HepG2 (cell line): ENCODE results near the gene UBFD1. TPM values are rescaled to one million over a fixed set of nuclear protein-coding genes. Genes with fewer than 3 reads are reported as not detected.

Experiments
- ATAC-seq: fragments of 200-7000 bp; cut with Tn5 transposase; 3 replicates; pipeline ENCODE4 v1.9.1; 2020; ENCODE audit warnings: mild to moderate bottlenecking, moderate library complexity
- BruUV-seq: library from RNA; stranded (reverse); fragments of 400-500 nt; replicated peaks from 2 replicates; lab custom pipeline; 2021; lab: Mats Ljungman, UMichigan
- CTCF ChIA-PET: fragments of 300-600 bp; formaldehyde crosslinking; extraction: SDS; loops from one replicate; lab custom pipeline; 2021; ENCODE audit warnings: low total read pairs, inconsistent platforms, low intra/inter-chr PET ratio; lab: Yijun Ruan, JAX
- POLR2A ChIA-PET: fragments of 350-600 bp; sonication (Branson Sonifier 250); formaldehyde crosslinking; loops from one replicate; lab custom pipeline; 2020; ENCODE audit warnings: antibody characterized with exemption, inconsistent platforms; lab: Yijun Ruan, JAX
- DNase-seq: peaks from one replicate; pipeline ENCODE4 v3.0.0-alpha.2; 2015; ENCODE audit warnings: low spot score
- FAIRE-seq: peaks from 3 replicates; lab custom pipeline; 2011; peaks lifted over from hg19 to GRCh38; lab: Jason Lieb, UNC
- H2AFZ ChIP-seq: one replicate; pipeline ENCODE4 v1.6.1; 2011; ENCODE audit warnings: low read length, inconsistent platforms
- H3K27ac ChIP-seq: fragments of 300-600 bp; 3 replicates; pipeline ENCODE4 v1.8.0; 2011; ENCODE audit warnings: mixed run types, mild to moderate bottlenecking, mixed read lengths, low read length, inconsistent platforms; ENCODE audit not compliant: insufficient read depth; ENCODE audit errors: extremely low read length
- H3K27me3 ChIP-seq, 2 experiments: fragments of 200-600 bp in 1 of 2; 2 replicates in 1 of 2; 3 replicates in 1 of 2; pipeline versions ENCODE4 v1.6.0 to v1.8.0; 2011; ENCODE audit warnings: low read length in 2 of 2, mild to moderate bottlenecking in 2 of 2, moderate library complexity in 2 of 2, inconsistent platforms in 1 of 2; ENCODE audit not compliant: insufficient read depth in 2 of 2, control insufficient read depth in 1 of 2
- H3K36me3 ChIP-seq, 2 experiments: fragments of 200-600 bp in 1 of 2; replicated peaks in 1 of 2; 2 replicates in 1 of 2; 3 replicates in 1 of 2; pipeline versions ENCODE4 v1.5.1 to v1.8.0; 2011; ENCODE audit warnings: low read length in 2 of 2, inconsistent platforms in 1 of 2; ENCODE audit not compliant: insufficient read depth in 2 of 2, control insufficient read depth in 1 of 2
- H3K4me1 ChIP-seq: 2 replicates; pipeline ENCODE4 v1.5.1; 2012; ENCODE audit warnings: low read length, inconsistent platforms; ENCODE audit not compliant: insufficient read depth
- H3K4me2 ChIP-seq: 2 replicates; pipeline ENCODE4 v1.6.0; 2011; ENCODE audit warnings: low read depth, low read length, inconsistent platforms
- H3K4me3 ChIP-seq, 3 experiments: fragments of 200-600 bp in 1 of 3; sonication (generic), shearing (Covaris generic) in 1 of 3; replicated peaks in 1 of 3; 2 replicates each; pipeline ENCODE4 v1.5.1; 2011 to 2016; ENCODE audit warnings: low read length in 3 of 3, inconsistent platforms in 2 of 3, low read depth in 2 of 3, mild to moderate bottlenecking in 2 of 3, control low read depth in 1 of 3, mixed read lengths in 1 of 3; ENCODE audit not compliant: insufficient read depth in 1 of 3
- H3K79me2 ChIP-seq: one replicate; pipeline ENCODE4 v1.6.1; 2011; ENCODE audit warnings: low read length, inconsistent platforms; ENCODE audit not compliant: insufficient read depth
- H3K9ac ChIP-seq: 2 replicates; pipeline ENCODE4 v1.6.0; 2011; ENCODE audit warnings: mild to moderate bottlenecking, low read depth, low read length, inconsistent platforms; ENCODE audit not compliant: insufficient read depth
- H3K9me3 ChIP-seq: 2 replicates; pipeline ENCODE4 v1.5.1; 2012; ENCODE audit warnings: mild to moderate bottlenecking, low read length
- H4K20me1 ChIP-seq: 2 replicates; pipeline ENCODE4 v1.6.0; 2011; ENCODE audit warnings: inconsistent platforms, mild to moderate bottlenecking, low read length, moderate library complexity; ENCODE audit not compliant: insufficient read depth
- HOXA5 ChIP-seq: sonication (generic); formaldehyde crosslinking; IDR thresholded peaks from 2 replicates; pipeline ENCODE4 v1.4.0; 2020; ENCODE audit warnings: missing genetic modification reagents
- PAWR ChIP-seq: sonication (generic); formaldehyde crosslinking; IDR thresholded peaks from 2 replicates; pipeline ENCODE4 v1.4.0; 2020; ENCODE audit warnings: missing genetic modification reagents, mild to moderate bottlenecking, borderline replicate concordance
- PRDM15 ChIP-seq: sonication (generic); formaldehyde crosslinking; IDR thresholded peaks from 2 replicates; pipeline ENCODE4 v1.4.0; 2020; ENCODE audit warnings: missing genetic modification reagents
- RORA ChIP-seq: sonication (generic); formaldehyde crosslinking; IDR thresholded peaks from 2 replicates; pipeline ENCODE4 v1.5.0; 2020; ENCODE audit warnings: mild to moderate bottlenecking, missing genetic modification reagents, moderate library complexity
- SMAD1 ChIP-seq: sonication (generic); formaldehyde crosslinking; IDR thresholded peaks from 2 replicates; pipeline ENCODE4 v1.4.0; 2020; ENCODE audit warnings: missing genetic modification reagents, low read depth, mild to moderate bottlenecking, borderline replicate concordance
- TBX3 ChIP-seq: fragments of 450-650 bp; IDR thresholded peaks from 2 replicates; pipeline ENCODE4 v1.6.1; 2017; ENCODE audit warnings: antibody characterized with exemption, mild to moderate bottlenecking, inconsistent platforms, borderline replicate concordance
- TFE3 ChIP-seq: IDR thresholded peaks from 2 replicates; pipeline ENCODE4 v1.6.1; 2016
- ZNF3 ChIP-seq: IDR thresholded peaks from 2 replicates; pipeline ENCODE4 v1.7.0; 2017; ENCODE audit warnings: inconsistent platforms
- ZNF33A ChIP-seq: sonication (generic); formaldehyde crosslinking; IDR thresholded peaks from 2 replicates; pipeline ENCODE4 v1.5.1; 2020; ENCODE audit warnings: missing genetic modification reagents, mild to moderate bottlenecking, moderate library complexity, borderline replicate concordance
- ZNF34 ChIP-seq: sonication (generic); formaldehyde crosslinking; IDR thresholded peaks from 2 replicates; pipeline ENCODE4 v1.4.0; 2020; ENCODE audit warnings: mild to moderate bottlenecking, missing genetic modification reagents, borderline replicate concordance
- ZNF362 ChIP-seq: sonication (generic); formaldehyde crosslinking; IDR thresholded peaks from 2 replicates; pipeline ENCODE4 v1.4.0; 2020; ENCODE audit warnings: missing genetic modification reagents, mild to moderate bottlenecking, borderline replicate concordance
- ZNF468 ChIP-seq: sonication (generic); formaldehyde crosslinking; IDR thresholded peaks from 2 replicates; pipeline ENCODE4 v1.8.0; 2022; ENCODE audit warnings: mild to moderate bottlenecking, moderate library complexity, missing genetic modification reagents
- ZNF615 ChIP-seq: sonication (generic); formaldehyde crosslinking; IDR thresholded peaks from 2 replicates; pipeline ENCODE4 v1.5.0; 2020; ENCODE audit warnings: mild to moderate bottlenecking, missing genetic modification reagents, borderline replicate concordance
- WGBS: methylation state at CpG from one replicate; pipeline ENCODE4 v1.1.6; 2017; ENCODE audit warnings: low lambda C conversion rate; 5-methylcytosine and 5-hydroxymethylcytosine counted together
- in situ Hi-C: cut with HindIII; loops from 2 replicates; pipeline ENCODE4 v1.10.0; 2017; ENCODE audit warnings: low pct_unique_long_range_greater_than_20kb; ENCODE audit not compliant: extremely low pct_ligation_motif_present
- intact Hi-C: fragments of 100-400 bp; cut with micrococcal nuclease; formaldehyde crosslinking; loops from one replicate; pipeline ENCODE4 v1.10.0; 2022; ENCODE audit not compliant: unreplicated experiment
- polyA plus RNA-seq, 8 experiments: library from polyadenylated mRNA; depleted of rRNA in 3 of 8; stranded (reverse) in 7 of 8; unstranded in 1 of 8; fragments of >200 nt; fragmentation: Illumina TruSeq in 4 of 8; extraction: Trizol in 4 of 8; gene quantifications; 2 replicates each; pipeline versions ENCODE4 v1.2.1 to v1.2.3, GENCODE V29; 2011 to 2016; ENCODE audit warnings: low read depth in 4 of 8, missing spikeins in 1 of 8, mixed read lengths in 1 of 8; ENCODE audit not compliant: insufficient read depth in 1 of 8
- total RNA-seq, 5 experiments: library from RNA; depleted of rRNA; stranded (reverse); fragments of >200 nt; fragmentation: Illumina TruSeq; extraction: Trizol; gene quantifications; 2 replicates each; pipeline ENCODE4 v1.2.3, GENCODE V29; 2016; ENCODE audit warnings: low read depth in 1 of 5
- TF ChIP-seq, protein P1 (sequence below): sonication (generic); formaldehyde crosslinking; conservative IDR thresholded peaks from 2 replicates; pipeline ENCODE4 v1.4.0; 2020; ENCODE audit warnings: missing genetic modification reagents

The UBFD1 gene
- total and polyA plus RNA-seq, 2 of the 13 experiments (the other 11 are each of a cell fraction or from before 2014, with no cell fraction given) = 100 to 111 TPM

DNA sequence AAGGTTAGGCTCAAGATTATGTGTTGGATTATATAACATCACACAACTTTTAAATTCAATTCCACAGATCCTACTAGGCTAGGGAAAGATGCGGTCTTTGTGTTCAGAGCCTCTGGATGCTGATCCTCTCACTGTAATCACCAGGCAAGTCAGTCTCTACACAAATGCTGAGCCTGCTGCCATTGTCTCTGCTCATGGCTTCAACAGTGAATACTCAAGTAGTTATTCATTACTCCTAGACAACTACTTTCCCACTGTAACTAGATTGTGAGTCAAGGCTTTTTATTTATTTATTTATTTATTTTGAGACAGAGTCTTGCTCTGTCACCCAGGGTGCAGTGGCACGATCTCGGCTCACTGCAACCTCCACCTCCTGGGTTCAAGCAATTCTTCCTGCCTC lies 54.4 kb downstream of the UBFD1 start:
- no peak for DNase-seq
- Histone ChIP-seq H3K9ac (no peak overlapping the region), H3K27ac (no peak overlapping the region), H3K79me2 (no peaks in the 10 kb centered on the region), H2AFZ (no peak overlapping the region), H3K36me3 (peaks cover 15 to 58% of the 10 kb centered on the region in 2 experiments), H3K4me1 (no peaks in the 10 kb centered on the region), H3K27me3 (no peaks in the 10 kb centered on the region), H3K9me3 (no peaks in the 10 kb centered on the region), H3K4me2 (no peak overlapping the region), H3K4me3 (no peak overlapping the region), H4K20me1 (no peaks in the 10 kb centered on the region)
- ATAC-seq = no peak
- in situ Hi-C loops (no loop called here), intact Hi-C loops (no loop called here)
- ChIA-PET POLR2A (no interaction called here), CTCF (no interaction called here)
- 98% methylated on average over 3 of the region's 3 CpGs for WGBS
- BruUV-seq = no TSS peak
- no peak for FAIRE-seq
- TF ChIP-seq ZNF34 (CRISPR knock-in tag) = no peak
- TF ChIP-seq ZNF468 (CRISPR knock-in tag) = no peak
- TF ChIP-seq ZNF3 (CRISPR knock-in tag) = no peak
- TF ChIP-seq TFE3 (CRISPR knock-in tag) = no peak
- no peak for TF ChIP-seq ZNF615 (CRISPR knock-in tag)
- no peak for TF ChIP-seq RORA (CRISPR knock-in tag)
- TF ChIP-seq PAWR (CRISPR knock-in tag) = no peak
- no peak for TF ChIP-seq PRDM15 (CRISPR knock-in tag)
- TF ChIP-seq, protein P1, sequence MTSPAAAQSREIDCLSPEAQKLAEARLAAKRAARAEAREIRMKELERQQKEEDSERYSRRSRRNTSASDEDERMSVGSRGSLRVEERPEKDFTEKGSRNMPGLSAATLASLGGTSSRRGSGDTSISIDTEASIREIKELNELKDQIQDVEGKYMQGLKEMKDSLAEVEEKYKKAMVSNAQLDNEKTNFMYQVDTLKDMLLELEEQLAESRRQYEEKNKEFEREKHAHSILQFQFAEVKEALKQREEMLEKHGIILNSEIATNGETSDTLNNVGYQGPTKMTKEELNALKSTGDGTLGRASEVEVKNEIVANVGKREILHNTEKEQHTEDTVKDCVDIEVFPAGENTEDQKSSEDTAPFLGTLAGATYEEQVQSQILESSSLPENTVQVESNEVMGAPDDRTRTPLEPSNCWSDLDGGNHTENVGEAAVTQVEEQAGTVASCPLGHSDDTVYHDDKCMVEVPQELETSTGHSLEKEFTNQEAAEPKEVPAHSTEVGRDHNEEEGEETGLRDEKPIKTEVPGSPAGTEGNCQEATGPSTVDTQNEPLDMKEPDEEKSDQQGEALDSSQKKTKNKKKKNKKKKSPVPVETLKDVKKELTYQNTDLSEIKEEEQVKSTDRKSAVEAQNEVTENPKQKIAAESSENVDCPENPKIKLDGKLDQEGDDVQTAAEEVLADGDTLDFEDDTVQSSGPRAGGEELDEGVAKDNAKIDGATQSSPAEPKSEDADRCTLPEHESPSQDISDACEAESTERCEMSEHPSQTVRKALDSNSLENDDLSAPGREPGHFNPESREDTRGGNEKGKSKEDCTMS (CRISPR knock-in tag) = no peak
- no peak for TF ChIP-seq HOXA5 (CRISPR knock-in tag)
- TF ChIP-seq ZNF33A (CRISPR knock-in tag) = no peak
- TF ChIP-seq SMAD1 (CRISPR knock-in tag) = no peak
- no peak for TF ChIP-seq ZNF362
- TF ChIP-seq TBX3 = no peak
